ENCODE measurements around the gene SCARB1. TPM values are rescaled to one million over a fixed set of nuclear protein-coding genes. Genes with fewer than 3 reads are reported as not detected.

SCARB1 gene
- total and polyA plus RNA-seq, 2 experiments from 2014 or later: 31.0 to 62.5 TPM

DNA sequence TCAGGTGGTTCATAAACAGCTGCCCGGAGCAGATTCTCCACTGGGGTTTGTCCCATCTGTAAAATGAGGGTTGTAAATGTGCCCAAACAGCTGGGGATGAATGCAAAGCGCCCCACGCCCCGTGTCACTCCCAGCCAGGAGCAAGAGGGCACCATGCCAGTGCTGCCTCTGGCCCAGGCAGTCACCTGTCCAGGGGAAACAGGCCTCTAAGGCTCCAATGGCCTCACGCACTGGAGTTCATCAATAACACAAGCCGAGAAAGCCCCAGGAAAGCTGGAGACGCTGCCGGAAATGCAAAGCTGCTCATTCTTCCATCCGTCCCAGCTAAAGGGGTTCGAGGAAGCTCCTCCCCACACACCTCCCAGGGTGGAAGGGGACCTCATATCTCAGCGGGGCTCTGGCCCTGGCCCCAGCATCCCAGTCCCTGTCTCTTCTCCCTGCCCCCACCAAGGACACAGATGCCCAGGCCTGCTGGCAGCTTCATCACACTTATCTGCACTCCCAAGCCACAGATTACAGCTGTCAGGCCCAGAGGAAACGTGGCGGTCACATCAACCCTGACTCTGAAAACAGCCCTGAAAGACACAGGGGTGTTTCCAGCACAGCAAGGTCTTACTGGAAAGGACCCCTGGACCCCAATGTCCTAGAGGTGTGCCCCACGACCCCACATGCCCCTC lies 21.5 kb downstream of the SCARB1 start:
- ATAC-seq (no peak), DNase-seq (ENCODE audit: low spot score) (no peak)
- H3K36me3 ChIP-seq (ENCODE audit: insufficient read depth): no peaks in the 10 kb centered on the region
- H2AFZ ChIP-seq: no peak overlapping the region
- H3K4me2 ChIP-seq: no peak overlapping the region
- H3K4me3 Mint-ChIP-seq: no peak overlapping the region
- TF ChIP-seq, protein P1, sequence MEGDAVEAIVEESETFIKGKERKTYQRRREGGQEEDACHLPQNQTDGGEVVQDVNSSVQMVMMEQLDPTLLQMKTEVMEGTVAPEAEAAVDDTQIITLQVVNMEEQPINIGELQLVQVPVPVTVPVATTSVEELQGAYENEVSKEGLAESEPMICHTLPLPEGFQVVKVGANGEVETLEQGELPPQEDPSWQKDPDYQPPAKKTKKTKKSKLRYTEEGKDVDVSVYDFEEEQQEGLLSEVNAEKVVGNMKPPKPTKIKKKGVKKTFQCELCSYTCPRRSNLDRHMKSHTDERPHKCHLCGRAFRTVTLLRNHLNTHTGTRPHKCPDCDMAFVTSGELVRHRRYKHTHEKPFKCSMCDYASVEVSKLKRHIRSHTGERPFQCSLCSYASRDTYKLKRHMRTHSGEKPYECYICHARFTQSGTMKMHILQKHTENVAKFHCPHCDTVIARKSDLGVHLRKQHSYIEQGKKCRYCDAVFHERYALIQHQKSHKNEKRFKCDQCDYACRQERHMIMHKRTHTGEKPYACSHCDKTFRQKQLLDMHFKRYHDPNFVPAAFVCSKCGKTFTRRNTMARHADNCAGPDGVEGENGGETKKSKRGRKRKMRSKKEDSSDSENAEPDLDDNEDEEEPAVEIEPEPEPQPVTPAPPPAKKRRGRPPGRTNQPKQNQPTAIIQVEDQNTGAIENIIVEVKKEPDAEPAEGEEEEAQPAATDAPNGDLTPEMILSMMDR (conservative IDR thresholded peaks at IDR 0.05; ENCODE audit: low read depth in 2 of 2): no peak
- TF ChIP-seq CREB1 (CRISPR knock-in tag; IDR thresholded peaks at IDR 0.05; ENCODE audit: low read depth): no peak
- TF ChIP-seq, protein P2, sequence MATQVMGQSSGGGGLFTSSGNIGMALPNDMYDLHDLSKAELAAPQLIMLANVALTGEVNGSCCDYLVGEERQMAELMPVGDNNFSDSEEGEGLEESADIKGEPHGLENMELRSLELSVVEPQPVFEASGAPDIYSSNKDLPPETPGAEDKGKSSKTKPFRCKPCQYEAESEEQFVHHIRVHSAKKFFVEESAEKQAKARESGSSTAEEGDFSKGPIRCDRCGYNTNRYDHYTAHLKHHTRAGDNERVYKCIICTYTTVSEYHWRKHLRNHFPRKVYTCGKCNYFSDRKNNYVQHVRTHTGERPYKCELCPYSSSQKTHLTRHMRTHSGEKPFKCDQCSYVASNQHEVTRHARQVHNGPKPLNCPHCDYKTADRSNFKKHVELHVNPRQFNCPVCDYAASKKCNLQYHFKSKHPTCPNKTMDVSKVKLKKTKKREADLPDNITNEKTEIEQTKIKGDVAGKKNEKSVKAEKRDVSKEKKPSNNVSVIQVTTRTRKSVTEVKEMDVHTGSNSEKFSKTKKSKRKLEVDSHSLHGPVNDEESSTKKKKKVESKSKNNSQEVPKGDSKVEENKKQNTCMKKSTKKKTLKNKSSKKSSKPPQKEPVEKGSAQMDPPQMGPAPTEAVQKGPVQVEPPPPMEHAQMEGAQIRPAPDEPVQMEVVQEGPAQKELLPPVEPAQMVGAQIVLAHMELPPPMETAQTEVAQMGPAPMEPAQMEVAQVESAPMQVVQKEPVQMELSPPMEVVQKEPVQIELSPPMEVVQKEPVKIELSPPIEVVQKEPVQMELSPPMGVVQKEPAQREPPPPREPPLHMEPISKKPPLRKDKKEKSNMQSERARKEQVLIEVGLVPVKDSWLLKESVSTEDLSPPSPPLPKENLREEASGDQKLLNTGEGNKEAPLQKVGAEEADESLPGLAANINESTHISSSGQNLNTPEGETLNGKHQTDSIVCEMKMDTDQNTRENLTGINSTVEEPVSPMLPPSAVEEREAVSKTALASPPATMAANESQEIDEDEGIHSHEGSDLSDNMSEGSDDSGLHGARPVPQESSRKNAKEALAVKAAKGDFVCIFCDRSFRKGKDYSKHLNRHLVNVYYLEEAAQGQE (IDR thresholded peaks at IDR 0.05; ENCODE audit: unreplicated experiment): no peak
- no peak for TF ChIP-seq ZNF331 (CRISPR knock-in tag; IDR thresholded peaks at IDR 0.05; ENCODE audit: low read depth)
- TF ChIP-seq, protein P3, sequence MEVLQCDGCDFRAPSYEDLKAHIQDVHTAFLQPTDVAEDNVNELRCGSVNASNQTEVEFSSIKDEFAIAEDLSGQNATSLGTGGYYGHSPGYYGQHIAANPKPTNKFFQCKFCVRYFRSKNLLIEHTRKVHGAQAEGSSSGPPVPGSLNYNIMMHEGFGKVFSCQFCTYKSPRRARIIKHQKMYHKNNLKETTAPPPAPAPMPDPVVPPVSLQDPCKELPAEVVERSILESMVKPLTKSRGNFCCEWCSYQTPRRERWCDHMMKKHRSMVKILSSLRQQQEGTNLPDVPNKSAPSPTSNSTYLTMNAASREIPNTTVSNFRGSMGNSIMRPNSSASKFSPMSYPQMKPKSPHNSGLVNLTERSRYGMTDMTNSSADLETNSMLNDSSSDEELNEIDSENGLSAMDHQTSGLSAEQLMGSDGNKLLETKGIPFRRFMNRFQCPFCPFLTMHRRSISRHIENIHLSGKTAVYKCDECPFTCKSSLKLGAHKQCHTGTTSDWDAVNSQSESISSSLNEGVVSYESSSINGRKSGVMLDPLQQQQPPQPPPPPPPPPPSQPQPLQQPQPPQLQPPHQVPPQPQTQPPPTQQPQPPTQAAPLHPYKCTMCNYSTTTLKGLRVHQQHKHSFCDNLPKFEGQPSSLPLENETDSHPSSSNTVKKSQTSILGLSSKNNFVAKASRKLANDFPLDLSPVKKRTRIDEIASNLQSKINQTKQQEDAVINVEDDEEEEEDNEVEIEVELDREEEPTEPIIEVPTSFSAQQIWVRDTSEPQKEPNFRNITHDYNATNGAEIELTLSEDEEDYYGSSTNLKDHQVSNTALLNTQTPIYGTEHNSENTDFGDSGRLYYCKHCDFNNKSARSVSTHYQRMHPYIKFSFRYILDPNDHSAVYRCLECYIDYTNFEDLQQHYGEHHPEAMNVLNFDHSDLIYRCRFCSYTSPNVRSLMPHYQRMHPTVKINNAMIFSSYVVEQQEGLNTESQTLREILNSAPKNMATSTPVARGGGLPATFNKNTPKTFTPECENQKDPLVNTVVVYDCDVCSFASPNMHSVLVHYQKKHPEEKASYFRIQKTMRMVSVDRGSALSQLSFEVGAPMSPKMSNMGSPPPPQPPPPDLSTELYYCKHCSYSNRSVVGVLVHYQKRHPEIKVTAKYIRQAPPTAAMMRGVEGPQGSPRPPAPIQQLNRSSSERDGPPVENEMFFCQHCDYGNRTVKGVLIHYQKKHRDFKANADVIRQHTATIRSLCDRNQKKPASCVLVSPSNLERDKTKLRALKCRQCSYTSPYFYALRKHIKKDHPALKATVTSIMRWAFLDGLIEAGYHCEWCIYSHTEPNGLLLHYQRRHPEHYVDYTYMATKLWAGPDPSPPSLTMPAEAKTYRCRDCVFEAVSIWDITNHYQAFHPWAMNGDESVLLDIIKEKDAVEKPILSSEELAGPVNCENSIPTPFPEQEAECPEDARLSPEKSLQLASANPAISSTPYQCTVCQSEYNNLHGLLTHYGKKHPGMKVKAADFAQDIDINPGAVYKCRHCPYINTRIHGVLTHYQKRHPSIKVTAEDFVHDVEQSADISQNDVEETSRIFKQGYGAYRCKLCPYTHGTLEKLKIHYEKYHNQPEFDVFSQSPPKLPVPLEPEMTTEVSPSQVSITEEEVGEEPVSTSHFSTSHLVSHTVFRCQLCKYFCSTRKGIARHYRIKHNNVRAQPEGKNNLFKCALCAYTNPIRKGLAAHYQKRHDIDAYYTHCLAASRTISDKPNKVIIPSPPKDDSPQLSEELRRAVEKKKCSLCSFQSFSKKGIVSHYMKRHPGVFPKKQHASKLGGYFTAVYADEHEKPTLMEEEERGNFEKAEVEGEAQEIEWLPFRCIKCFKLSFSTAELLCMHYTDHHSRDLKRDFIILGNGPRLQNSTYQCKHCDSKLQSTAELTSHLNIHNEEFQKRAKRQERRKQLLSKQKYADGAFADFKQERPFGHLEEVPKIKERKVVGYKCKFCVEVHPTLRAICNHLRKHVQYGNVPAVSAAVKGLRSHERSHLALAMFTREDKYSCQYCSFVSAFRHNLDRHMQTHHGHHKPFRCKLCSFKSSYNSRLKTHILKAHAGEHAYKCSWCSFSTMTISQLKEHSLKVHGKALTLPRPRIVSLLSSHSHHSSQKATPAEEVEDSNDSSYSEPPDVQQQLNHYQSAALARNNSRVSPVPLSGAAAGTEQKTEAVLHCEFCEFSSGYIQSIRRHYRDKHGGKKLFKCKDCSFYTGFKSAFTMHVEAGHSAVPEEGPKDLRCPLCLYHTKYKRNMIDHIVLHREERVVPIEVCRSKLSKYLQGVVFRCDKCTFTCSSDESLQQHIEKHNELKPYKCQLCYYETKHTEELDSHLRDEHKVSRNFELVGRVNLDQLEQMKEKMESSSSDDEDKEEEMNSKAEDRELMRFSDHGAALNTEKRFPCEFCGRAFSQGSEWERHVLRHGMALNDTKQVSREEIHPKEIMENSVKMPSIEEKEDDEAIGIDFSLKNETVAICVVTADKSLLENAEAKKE (CRISPR knock-in tag; IDR thresholded peaks at IDR 0.05): no peak
- TF ChIP-seq, protein P4, sequence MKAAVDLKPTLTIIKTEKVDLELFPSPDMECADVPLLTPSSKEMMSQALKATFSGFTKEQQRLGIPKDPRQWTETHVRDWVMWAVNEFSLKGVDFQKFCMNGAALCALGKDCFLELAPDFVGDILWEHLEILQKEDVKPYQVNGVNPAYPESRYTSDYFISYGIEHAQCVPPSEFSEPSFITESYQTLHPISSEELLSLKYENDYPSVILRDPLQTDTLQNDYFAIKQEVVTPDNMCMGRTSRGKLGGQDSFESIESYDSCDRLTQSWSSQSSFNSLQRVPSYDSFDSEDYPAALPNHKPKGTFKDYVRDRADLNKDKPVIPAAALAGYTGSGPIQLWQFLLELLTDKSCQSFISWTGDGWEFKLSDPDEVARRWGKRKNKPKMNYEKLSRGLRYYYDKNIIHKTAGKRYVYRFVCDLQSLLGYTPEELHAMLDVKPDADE (IDR thresholded peaks at IDR 0.05): no peak
- no peak for TF ChIP-seq EZH2 (IDR thresholded peaks at IDR 0.05; ENCODE audit: low read depth, unreplicated experiment)
- no peak for TF ChIP-seq EZH2phosphoT487 (IDR thresholded peaks at IDR 0.05; ENCODE audit: unreplicated experiment)
- no peak for TF ChIP-seq JUNB (IDR thresholded peaks at IDR 0.05; ENCODE audit: unreplicated experiment)
- no peak for TF ChIP-seq STAT1 (IDR thresholded peaks at IDR 0.05; ENCODE audit: unreplicated experiment)
- TF ChIP-seq NANOG (IDR thresholded peaks at IDR 0.05; ENCODE audit: borderline replicate concordance): no peak
- no peak for TF ChIP-seq POLR2AphosphoS5 (IDR thresholded peaks at IDR 0.05; ENCODE audit: low read depth)
- no peak for TF ChIP-seq ZNF114 (CRISPR knock-in tag; IDR thresholded peaks at IDR 0.05)
- peaks cover 5% of the 10 kb centered on the region for H3K4me1 ChIP-seq (ENCODE audit: insufficient read depth)
- H4K20me1 ChIP-seq (replicated peaks; ENCODE audit: insufficient read depth): no peaks in the 10 kb centered on the region; the same call in 1 of the 2 replicates
- no peak overlapping the region for H3K4me3 ChIP-seq
- peaks cover 13% of the 10 kb centered on the region for H3K27me3 Mint-ChIP-seq (ENCODE audit: insufficient read depth, low read depth, poor library complexity)
- H3K4me1 Mint-ChIP-seq: peaks cover 27% of the 10 kb centered on the region
- no peak overlapping the region for H3K27ac ChIP-seq (ENCODE audit: low read depth)
- H3K36me3 Mint-ChIP-seq (ENCODE audit: low read depth): peaks cover 3% of the 10 kb centered on the region; the same call in 2 of the 3 replicates
- H3K9me2 ChIP-seq (ENCODE audit: insufficient read depth): no peaks in the 10 kb centered on the region
- H3K9me3 Mint-ChIP-seq: no peaks in the 10 kb centered on the region; the same call in 2 of the 3 replicates
- 0 out of 2 replicates have a peak overlapping the region, but pooled peaks have one; percentile 55 for H3K27ac Mint-ChIP-seq
- 0 out of 2 replicates have a peak, but pooled peaks cover 3% of the 10 kb centered on the region for H3F3A ChIP-seq (replicated peaks; ENCODE audit: low read depth)
- H3K27me3 ChIP-seq (ENCODE audit: insufficient read depth): no peaks in the 10 kb centered on the region
- peaks cover 16% of the 10 kb centered on the region for H3K79me2 ChIP-seq (replicated peaks; ENCODE audit: insufficient read depth)

Measured in GM23338 (cell line).